SK-N-SH (cell line): ENCODE measurements around the gene INSYN2A. TPM values are rescaled to one million over a fixed set of nuclear protein-coding genes. Genes with fewer than 3 reads are reported as not detected.
A peak's percentile ranks its signal among the peaks of the same experiment; 100 is the strongest.

Source experiments
- CTCF ChIA-PET: fragments of 300-600, 350-600 bp; formaldehyde crosslinking; extraction: SDS; loops from one replicate; lab custom pipeline; 2021; lab: Yijun Ruan, JAX
- POLR2A ChIA-PET: fragments of 350-600 bp; sonication (Branson Sonifier 250); formaldehyde crosslinking; extraction: SDS; loops from one replicate; lab custom pipeline; 2020; ENCODE audit warnings: antibody characterized with exemption, inconsistent platforms; lab: Yijun Ruan, JAX
- DNase-seq: peaks from one replicate; pipeline ENCODE4 v3.0.0; 2012
- H2AFZ ChIP-seq: fragments of 200-600 bp; sonication (generic); 2 replicates; pipeline ENCODE4 v1.8.1; 2016; ENCODE audit warnings: antibody characterized with exemption, mild to moderate bottlenecking, low read depth
- H3F3A ChIP-seq: fragments of 200-600 bp; sonication (generic); replicated peaks from 2 replicates; pipeline ENCODE3; 2016; ENCODE audit warnings: antibody characterized with exemption, mild to moderate bottlenecking; ENCODE audit not compliant: insufficient read depth
- H3K27ac ChIP-seq, 2 experiments: fragments of 200-500 bp in 1 of 2; fragments of 200-600 bp in 1 of 2; sonication (Bioruptor generic) in 1 of 2; sonication (generic), shearing (Covaris generic) in 1 of 2; 2 replicates each; pipeline versions ENCODE4 v1.5.1 to v1.6.1; 2014 to 2016; ENCODE audit warnings: low read depth in 2 of 2, inconsistent platforms in 1 of 2, low read length in 1 of 2, mild to moderate bottlenecking in 1 of 2, mixed read lengths in 1 of 2
- H3K27me3 ChIP-seq: fragments of 200-600 bp; sonication (generic), shearing (Covaris generic); 2 replicates; pipeline ENCODE4 v1.6.1; 2016; ENCODE audit warnings: mixed run types; ENCODE audit not compliant: insufficient read depth
- H3K36me3 ChIP-seq, 2 experiments: fragments of 200-500 bp in 1 of 2; fragments of 200-600 bp in 1 of 2; sonication (Bioruptor generic) in 1 of 2; sonication (generic) in 1 of 2; replicated peaks in 1 of 2; 2 replicates each; pipeline versions ENCODE3 to v1.5.1; 2014 to 2016; ENCODE audit warnings: low read length in 1 of 2, mild to moderate bottlenecking in 1 of 2; ENCODE audit not compliant: insufficient read depth in 2 of 2, control insufficient read depth in 1 of 2
- H3K4me1 ChIP-seq, 2 experiments: fragments of 200-500 bp in 1 of 2; fragments of 200-600 bp in 1 of 2; sonication (Bioruptor generic) in 1 of 2; sonication (generic), shearing (Covaris generic) in 1 of 2; 2 replicates each; pipeline versions ENCODE4 v1.5.1 to v1.6.1; 2014 to 2016; ENCODE audit warnings: low read depth in 1 of 2, low read length in 1 of 2, mixed run types in 1 of 2; ENCODE audit not compliant: insufficient read depth in 2 of 2, control insufficient read depth in 1 of 2
- H3K4me2 ChIP-seq: fragments of 200-600 bp; sonication (generic), shearing (Covaris generic); 2 replicates; pipeline ENCODE4 v1.6.1; 2017; ENCODE audit warnings: mixed run types
- H3K4me3 ChIP-seq, 2 experiments: fragments of 200-500 bp in 1 of 2; fragments of 200-600 bp in 1 of 2; sonication (Bioruptor generic) in 1 of 2; sonication (generic), shearing (Covaris generic) in 1 of 2; 2 replicates each; pipeline versions ENCODE4 v1.5.1 to v1.8.1; 2014 to 2016; ENCODE audit warnings: low read depth in 2 of 2, inconsistent platforms in 1 of 2, low read length in 1 of 2, mild to moderate bottlenecking in 1 of 2, mixed read lengths in 1 of 2, moderate library complexity in 1 of 2
- H3K79me2 ChIP-seq: fragments of 200-600 bp; sonication (generic); 2 replicates; pipeline ENCODE4 v1.8.1; 2017; ENCODE audit warnings: mild to moderate bottlenecking; ENCODE audit not compliant: insufficient read depth
- H3K9ac ChIP-seq: fragments of 200-600 bp; sonication (generic); 2 replicates; pipeline ENCODE4 v1.6.1; 2017; ENCODE audit warnings: mixed run types
- H3K9me2 ChIP-seq: fragments of 200-600 bp; sonication (generic); 2 replicates; pipeline ENCODE4 v1.6.1; 2017; ENCODE audit warnings: mixed run types
- H3K9me3 ChIP-seq: fragments of 200-600 bp; sonication (generic); 2 replicates; pipeline ENCODE4 v1.6.1; 2017; ENCODE audit warnings: mixed run types, mild to moderate bottlenecking, moderate library complexity
- H4K20me1 ChIP-seq: fragments of 200-600 bp; sonication (generic); 2 replicates; pipeline ENCODE4 v1.6.1; 2017; ENCODE audit warnings: mild to moderate bottlenecking, mixed run types; ENCODE audit not compliant: insufficient read depth
- CHD2 ChIP-seq: fragments of 150-350 bp; IDR thresholded peaks from 2 replicates; pipeline ENCODE4 v1.6.1; 2018; ENCODE audit warnings: low read length; ENCODE audit not compliant: partially characterized antibody
- EZH2phosphoT487 ChIP-seq: fragments of 200-600 bp; sonication (generic); IDR thresholded peaks from 2 replicates; pipeline ENCODE4 v1.6.1; 2017; ENCODE audit warnings: low read depth, mixed run types, mild to moderate bottlenecking, antibody characterized with exemption, moderate library complexity, borderline replicate concordance
- MXI1 ChIP-seq: IDR thresholded peaks from 2 replicates; pipeline ENCODE4 v1.6.1; 2012; ENCODE audit warnings: mild to moderate bottlenecking, low read depth, low read length, improper control_type of control experiment
- NFIC ChIP-seq: IDR thresholded peaks from 2 replicates; pipeline ENCODE4 v1.4.0; 2012; ENCODE audit warnings: borderline replicate concordance
- NRF1 ChIP-seq: IDR thresholded peaks from 2 replicates; pipeline ENCODE4 v1.6.1; 2012; ENCODE audit warnings: low read depth, mild to moderate bottlenecking, low read length
- RAD21 ChIP-seq: IDR thresholded peaks from 2 replicates; pipeline ENCODE4 v1.6.1; 2012; ENCODE audit warnings: mild to moderate bottlenecking, low read length
- REST ChIP-seq: IDR thresholded peaks from 2 replicates; pipeline ENCODE4 v1.6.1; 2012; ENCODE audit warnings: mild to moderate bottlenecking, low read depth, low read length, moderate library complexity
- RFX5 ChIP-seq: IDR thresholded peaks from 2 replicates; pipeline ENCODE4 v1.6.1; 2012; ENCODE audit warnings: mild to moderate bottlenecking, improper control_type of control experiment, low read length
- RXRA ChIP-seq: IDR thresholded peaks from 2 replicates; pipeline ENCODE4 v1.4.0; 2012; ENCODE audit warnings: low read depth, mild to moderate bottlenecking, borderline replicate concordance
- SIN3A ChIP-seq: IDR thresholded peaks from 2 replicates; pipeline ENCODE4 v1.6.1; 2012; ENCODE audit warnings: low read depth, mild to moderate bottlenecking, low read length, moderate library complexity, borderline replicate concordance
- TEAD4 ChIP-seq: IDR thresholded peaks from 2 replicates; pipeline ENCODE4 v1.4.0; 2012; ENCODE audit warnings: mild to moderate bottlenecking, borderline replicate concordance; ENCODE audit not compliant: insufficient read depth
- WGBS: methylation state at CpG from one replicate; pipeline ENCODE4 v1.1.6; 2017; ENCODE audit warnings: low lambda C conversion rate; 5-methylcytosine and 5-hydroxymethylcytosine counted together
- polyA plus RNA-seq, 3 experiments: library from polyadenylated mRNA; depleted of rRNA; stranded (reverse); fragments of >200 nt; gene quantifications; 2 replicates each; pipeline ENCODE4 v1.2.3, GENCODE V29; 2012
- TF ChIP-seq, protein P1 (sequence below): fragments of 200-600 bp; sonication (generic); IDR thresholded peaks from 2 replicates; pipeline ENCODE4 v1.6.1; 2017; ENCODE audit warnings: antibody characterized with exemption, mild to moderate bottlenecking, moderate library complexity
- TF ChIP-seq, protein P2 (sequence below): IDR thresholded peaks from 2 replicates; pipeline ENCODE4; 2012

Gene INSYN2A
- polyA plus RNA-seq, 1 of the 3 experiments (the other 2 are of a cell fraction): 0.28 TPM

DNA sequence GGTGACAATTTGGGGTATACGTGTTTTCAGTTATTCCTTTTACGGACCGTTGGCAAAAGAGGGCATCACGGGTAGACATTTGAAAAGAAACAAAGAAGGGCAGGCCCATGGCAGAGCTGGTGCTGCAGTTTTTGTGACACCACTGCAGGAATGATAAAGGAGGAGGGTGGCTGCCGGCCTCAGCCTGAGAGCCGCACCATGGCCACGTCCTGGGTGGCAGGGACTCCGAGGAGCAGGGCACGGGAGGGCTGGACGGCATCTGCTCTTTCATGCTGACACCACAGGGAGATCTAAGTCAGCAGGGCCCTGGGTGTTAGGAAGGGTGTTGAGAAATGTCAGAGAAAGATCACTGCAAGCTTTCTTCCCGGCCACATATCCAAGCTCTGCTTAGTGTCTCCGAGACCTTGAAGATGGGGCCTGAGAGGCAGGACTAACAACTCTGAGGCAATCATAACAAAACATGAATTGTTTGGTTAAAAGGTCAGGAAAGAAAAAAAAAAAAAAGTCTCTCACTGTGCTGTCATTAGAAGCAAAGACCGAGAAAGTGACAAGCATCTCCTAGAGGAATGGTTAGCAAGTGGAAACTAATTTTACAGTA, 36.6 kb downstream of the INSYN2A start (continued):
- TF ChIP-seq, protein P1, sequence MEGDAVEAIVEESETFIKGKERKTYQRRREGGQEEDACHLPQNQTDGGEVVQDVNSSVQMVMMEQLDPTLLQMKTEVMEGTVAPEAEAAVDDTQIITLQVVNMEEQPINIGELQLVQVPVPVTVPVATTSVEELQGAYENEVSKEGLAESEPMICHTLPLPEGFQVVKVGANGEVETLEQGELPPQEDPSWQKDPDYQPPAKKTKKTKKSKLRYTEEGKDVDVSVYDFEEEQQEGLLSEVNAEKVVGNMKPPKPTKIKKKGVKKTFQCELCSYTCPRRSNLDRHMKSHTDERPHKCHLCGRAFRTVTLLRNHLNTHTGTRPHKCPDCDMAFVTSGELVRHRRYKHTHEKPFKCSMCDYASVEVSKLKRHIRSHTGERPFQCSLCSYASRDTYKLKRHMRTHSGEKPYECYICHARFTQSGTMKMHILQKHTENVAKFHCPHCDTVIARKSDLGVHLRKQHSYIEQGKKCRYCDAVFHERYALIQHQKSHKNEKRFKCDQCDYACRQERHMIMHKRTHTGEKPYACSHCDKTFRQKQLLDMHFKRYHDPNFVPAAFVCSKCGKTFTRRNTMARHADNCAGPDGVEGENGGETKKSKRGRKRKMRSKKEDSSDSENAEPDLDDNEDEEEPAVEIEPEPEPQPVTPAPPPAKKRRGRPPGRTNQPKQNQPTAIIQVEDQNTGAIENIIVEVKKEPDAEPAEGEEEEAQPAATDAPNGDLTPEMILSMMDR: no peak
- TF ChIP-seq NRF1: no peak
- TF ChIP-seq, protein P2, sequence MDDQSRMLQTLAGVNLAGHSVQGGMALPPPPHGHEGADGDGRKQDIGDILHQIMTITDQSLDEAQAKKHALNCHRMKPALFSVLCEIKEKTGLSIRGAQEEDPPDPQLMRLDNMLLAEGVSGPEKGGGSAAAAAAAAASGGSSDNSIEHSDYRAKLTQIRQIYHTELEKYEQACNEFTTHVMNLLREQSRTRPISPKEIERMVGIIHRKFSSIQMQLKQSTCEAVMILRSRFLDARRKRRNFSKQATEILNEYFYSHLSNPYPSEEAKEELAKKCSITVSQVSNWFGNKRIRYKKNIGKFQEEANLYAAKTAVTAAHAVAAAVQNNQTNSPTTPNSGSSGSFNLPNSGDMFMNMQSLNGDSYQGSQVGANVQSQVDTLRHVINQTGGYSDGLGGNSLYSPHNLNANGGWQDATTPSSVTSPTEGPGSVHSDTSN: no peak
- TF ChIP-seq NFIC: no peak
- TF ChIP-seq TEAD4: no peak
- no peak for TF ChIP-seq CHD2
- no peak for TF ChIP-seq RFX5

DNA sequence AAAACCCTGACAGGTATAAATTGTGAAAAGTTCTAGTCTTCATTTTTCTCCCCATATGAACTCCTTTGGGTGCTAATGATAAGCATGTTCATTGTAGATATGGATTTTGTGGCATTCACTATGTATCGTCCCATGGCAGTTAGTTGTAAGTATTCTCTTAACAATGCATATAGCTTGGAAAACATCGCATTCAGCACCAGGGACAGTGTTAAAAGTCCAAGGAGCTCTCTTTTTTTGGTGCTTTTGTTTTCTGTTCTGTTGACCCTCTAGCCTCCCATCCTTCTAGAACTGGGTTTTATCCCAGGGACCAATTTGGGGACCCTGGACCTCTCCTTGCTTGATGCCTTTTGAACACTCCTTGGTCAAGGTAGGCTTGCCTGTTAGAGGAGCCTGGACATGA, 37.7 kb downstream of the INSYN2A start:
- H3K4me3 ChIP-seq: no peak overlapping the region
- no peaks in the 10 kb centered on the region for H3K79me2 ChIP-seq
- POLR2A ChIA-PET: no interaction called here
- no peaks in the 10 kb centered on the region for H3K9me2 ChIP-seq
- DNase-seq: no peak
- no peak overlapping the region for H2AFZ ChIP-seq
- H3K27me3 ChIP-seq: no peaks in the 10 kb centered on the region
- CTCF ChIA-PET: interaction anchor here (0.6 to 1.5 kb wide), 5 partner anchors 11 to 36 kb away, joined by 3 read pairs; no protein-coding TSS in a partner anchor
- 0 out of 2 replicates have a peak, but pooled peaks cover 3% of the 10 kb centered on the region for H4K20me1 ChIP-seq
- TF ChIP-seq RFX5: no peak
- TF ChIP-seq EZH2phosphoT487: no peak
- no peak for TF ChIP-seq SIN3A
- TF ChIP-seq RAD21: no peak
- peak; percentile 88 for TF ChIP-seq REST
- no peak for TF ChIP-seq MXI1
- no peak for TF ChIP-seq RXRA
- WGBS: 96% methylated on average over 2 of the region's 2 CpGs
- peaks cover 0 to 2% of the 10 kb centered on the region in 2 experiments for H3K36me3 ChIP-seq
- H3K4me2 ChIP-seq: no peak overlapping the region
- H3F3A ChIP-seq: no peaks in the 10 kb centered on the region
- no peaks in the 10 kb centered on the region for H3K9me3 ChIP-seq
- no peak overlapping the region for H3K9ac ChIP-seq
- H3K27ac ChIP-seq: no peak overlapping the region
- H3K4me1 ChIP-seq: peaks cover 4 to 7% of the 10 kb centered on the region in 2 experiments; a peak in 3 of 4 replicates
